SH-SY5Y (cell line): ENCODE results near the gene IVD.

ENCODE experiments used
- GATA2 ChIP-seq: IDR thresholded peaks from 2 replicates; pipeline ENCODE4 v1.6.1; 2011; ENCODE audit warnings: mild to moderate bottlenecking, low read depth, low read length
- GATA3 ChIP-seq: IDR thresholded peaks from 2 replicates; pipeline ENCODE4 v1.6.1; 2011; ENCODE audit warnings: low read depth, mild to moderate bottlenecking, low read length, moderate library complexity

Gene IVD

GRCh38 chr15:40405501-40406381, at the start of gene IVD:
IVD (plus strand) TSS chr15:40405795; CDS start chr15:40405828, 33 bp downstream.
- no peak; the same call in 1 of the 2 replicates for TF ChIP-seq GATA2
- TF ChIP-seq GATA3: no peak

DNA sequence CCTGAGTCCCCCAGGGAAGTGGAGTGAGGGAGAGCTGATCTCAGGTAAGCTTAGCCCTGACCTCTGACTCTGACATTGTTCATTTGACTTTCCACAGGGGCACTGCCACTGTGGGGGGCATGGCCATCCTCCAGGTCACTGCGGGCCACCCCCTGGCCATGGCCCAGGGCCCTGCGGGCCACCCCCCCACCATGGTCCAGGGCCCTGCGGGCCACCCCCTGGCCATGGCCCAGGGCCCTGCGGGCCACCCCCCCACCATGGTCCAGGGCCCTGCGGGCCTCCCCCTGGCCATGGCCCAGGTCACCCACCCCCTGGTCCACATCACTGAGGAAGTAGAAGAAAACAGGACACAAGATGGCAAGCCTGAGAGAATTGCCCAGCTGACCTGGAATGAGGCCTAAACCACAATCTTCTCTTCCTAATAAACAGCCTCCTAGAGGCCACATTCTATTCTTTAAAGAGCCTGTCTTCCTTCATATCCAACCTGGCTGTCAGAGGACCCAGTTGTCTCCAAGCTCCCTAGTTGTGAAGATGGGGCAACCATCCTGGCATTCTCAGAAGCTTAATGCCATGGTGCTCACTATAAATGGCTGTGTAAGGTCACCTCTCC, 49.5 kb upstream of the IVD start:
- TF ChIP-seq GATA3: no peak
- TF ChIP-seq GATA2: no peak

DNA sequence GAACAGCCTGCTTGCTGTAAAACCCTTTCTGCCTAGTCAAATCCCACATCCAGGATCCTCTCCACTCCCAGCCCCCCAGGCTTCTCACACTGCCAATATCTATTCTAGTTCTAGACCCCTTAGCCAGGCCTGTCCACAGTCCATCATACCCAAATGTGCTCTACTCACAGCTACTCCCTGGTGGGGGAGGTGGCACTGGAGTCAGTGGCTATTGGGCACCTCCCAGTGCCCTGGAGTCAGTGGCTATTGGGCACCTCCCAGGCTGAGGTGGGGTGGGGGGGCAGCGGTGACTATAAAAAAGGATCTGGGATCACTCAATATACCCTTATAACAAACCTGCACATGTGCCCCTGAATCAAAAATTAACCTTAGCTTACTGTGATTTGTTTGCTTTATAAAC, 48.3 kb upstream of the IVD start:
- TF ChIP-seq GATA2 (no peak), GATA3 (no peak)

GRCh38 chr15:40357723-40358470, 47.7 kb upstream of the IVD start, which contains the start of gene DISP2:
DISP2 (plus strand) TSS chr15:40358219; CDS start chr15:40358322, 103 bp downstream.
- TF ChIP-seq GATA2 (no peak), GATA3 (no peak)

DNA sequence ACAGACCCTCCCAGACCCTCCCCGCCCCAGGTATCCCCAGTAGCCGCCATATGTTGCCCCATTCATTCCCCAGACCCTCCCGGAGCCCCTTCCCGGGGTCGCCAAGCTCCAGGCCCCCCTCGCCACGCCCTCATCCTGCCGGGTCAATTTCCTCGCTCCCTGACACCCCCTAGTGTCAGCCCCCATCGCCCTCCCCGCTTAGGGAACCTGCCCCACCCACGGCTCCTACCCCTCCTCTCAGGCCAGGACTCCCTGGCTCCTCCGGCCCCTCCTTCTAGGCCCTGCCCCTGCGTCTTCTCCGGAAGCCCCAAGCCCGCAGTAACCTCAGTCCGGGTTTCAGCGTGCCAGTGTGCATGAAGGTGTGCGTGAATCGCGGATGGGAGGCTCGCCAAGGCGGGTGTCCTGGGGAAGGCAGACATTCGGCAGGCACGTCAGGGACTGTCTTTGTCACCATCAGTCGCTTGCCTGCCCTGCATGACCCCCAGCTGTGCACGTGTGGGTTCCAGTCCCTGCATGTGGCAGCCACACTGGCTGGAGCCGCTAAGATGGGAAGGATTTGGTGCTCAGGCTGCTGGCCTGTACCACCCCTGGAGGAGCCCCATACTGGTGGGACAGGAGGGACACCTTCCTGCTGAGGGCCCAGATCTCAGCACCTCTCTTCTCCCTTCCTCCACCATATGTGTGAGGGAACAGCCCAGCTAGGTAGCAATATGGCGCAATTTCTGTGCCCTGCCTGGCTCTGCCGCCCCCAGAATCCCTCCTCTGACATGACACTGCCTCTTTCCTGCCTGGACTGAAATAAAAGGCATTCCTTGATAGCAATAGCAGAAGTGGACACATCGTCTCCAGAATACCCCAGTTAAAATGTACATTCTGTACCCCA, 46.9 kb upstream of the IVD start:
- TF ChIP-seq GATA2: no peak; the same call in 1 of the 2 replicates
- no peak for TF ChIP-seq GATA3

GRCh38 chr15:40360015-40360414, 45.6 kb upstream of the IVD start:
- TF ChIP-seq GATA3 (no peak), GATA2 (no peak)

DNA sequence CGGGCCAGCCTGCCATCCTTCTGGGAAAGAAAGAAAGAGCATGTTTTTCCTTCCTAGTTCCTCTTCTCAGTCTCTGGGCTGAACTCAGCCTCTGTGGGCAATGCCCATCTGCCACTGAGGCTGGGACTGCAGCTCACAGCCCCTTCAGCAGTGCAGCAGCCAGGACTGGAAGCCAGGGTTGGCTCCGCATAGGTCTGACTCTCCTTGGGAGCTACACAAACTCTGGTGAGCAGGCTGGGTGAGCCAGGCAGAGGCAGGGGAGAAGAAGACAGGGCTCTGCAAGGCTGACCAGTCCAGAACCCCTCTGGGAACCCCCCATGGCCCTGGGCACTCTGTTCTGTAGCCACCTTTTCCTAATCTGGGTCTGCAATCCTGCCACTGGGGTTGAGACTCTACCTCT, 44.0 kb upstream of the IVD start:
- no peak for TF ChIP-seq GATA3
- no peak for TF ChIP-seq GATA2

- no peak for TF ChIP-seq GATA2
- TF ChIP-seq GATA3: no peak
These were observed 42.0 kb upstream of the IVD start for GRCh38 chr15:40363611-40364010.

DNA sequence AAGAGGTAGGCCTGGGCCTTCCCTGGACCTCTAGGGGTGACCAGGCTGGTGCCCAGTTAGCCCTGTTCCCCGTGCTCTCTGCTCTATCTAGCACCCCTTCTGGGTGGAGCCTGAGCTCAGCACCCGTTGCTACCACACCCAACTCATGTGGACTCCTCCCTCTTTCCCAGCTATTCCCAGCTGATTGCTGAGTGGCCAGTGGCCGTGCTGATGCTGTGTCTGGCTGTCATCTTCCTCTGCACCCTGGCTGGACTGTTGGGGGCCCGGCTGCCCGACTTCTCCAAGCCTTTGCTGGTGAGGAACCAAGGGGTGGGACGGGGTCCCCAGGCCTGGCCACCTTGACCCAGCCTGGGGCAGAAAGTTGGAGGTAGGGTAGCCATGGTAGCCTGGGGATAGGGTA, 41.3 kb upstream of the IVD start:
- TF ChIP-seq GATA3 (no peak), GATA2 (no peak)

- TF ChIP-seq GATA3 (no peak), GATA2 (no peak)
These were observed 40.6 kb upstream of the IVD start for GRCh38 chr15:40365016-40365415.

DNA sequence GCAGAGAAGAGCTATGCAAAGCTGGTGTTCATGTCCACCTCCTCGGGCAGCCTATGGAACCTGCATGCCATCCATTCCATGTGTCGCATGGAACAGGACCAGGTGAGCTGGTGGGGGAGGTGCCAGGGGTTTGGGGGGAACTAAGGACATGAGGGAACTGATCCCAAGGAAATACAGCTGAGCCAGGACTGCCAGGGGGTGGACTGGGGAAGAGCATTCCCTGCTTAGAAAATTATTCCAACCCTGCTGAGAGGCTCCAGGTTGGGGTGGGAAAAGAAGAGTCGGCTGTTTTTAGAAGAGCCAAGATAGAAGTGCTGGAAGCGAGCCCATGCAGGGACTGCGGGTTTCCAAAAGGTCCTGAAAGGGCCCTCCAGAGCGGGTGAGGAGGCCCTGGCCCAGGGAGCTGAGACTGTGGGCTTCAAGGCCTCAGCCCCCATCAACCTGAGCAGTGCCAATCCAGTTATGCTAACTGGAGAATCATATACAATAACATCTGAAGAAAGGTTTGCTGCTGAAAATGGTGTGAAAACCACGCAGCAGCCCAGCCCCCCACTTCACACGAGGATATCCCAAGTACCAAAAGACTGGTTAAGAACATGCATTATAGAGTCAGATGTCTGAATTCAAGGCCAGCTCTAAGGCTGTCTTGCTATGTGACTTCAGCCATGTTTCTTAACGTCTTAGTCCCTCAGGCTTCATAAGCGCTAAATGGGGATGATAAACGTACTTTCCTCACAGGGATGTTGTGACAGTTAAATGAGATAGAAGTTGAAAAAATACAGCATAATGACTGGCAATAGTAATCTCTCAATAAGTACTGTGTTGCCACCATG, 39.8 kb upstream of the IVD start:
- TF ChIP-seq GATA3 (no peak), GATA2 (no peak)
